ENCODE results near the gene PDX1.
"Not testable (repeated sequence)": the region's sequence is repeated elsewhere in the genome, so short reads cannot be mapped to it uniquely, and the experiment has no call there.

Gene PDX1

DNA sequence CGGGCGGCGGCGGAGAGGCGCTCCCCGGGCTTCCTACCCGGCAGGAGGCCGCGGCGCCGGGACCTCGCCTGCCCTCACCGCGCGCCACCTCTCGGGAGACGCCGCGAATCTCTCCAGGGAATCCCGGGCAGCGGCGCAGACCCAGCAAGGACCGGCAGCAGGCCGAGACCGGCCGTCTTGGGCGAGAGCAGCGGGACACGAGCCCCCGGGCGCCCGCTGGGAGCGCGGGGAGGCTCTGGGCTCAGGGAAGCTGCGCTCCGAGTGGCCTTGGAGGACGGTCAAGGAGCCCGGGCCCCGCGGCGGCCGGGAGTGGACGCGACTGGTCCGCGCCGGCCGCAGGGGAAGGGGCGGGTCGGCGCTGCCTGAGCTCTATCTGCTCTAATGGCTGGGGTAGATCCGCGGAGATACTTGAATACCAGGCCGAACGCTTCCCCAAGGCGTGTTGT is 34.6 kb downstream of the PDX1 start:
- in situ Hi-C loops (cut with HindIII; ENCODE audit: low pct_unique_long_range_greater_than_20kb, low sequenced_read_pairs) = no loop called here
- no peak for DNase-seq (ENCODE audit: low read depth in 1 of 2, low spot score in 1 of 2)

GRCh38 chr13:27955014-27955591 is 35.3 kb downstream of the PDX1 start:
- in situ Hi-C loops (cut with HindIII; ENCODE audit: low pct_unique_long_range_greater_than_20kb, low sequenced_read_pairs) = no loop called here
- TF ChIP-seq JUND (IDR thresholded peaks at IDR 0.05; ENCODE audit: low read depth) = no peak
- DNase-seq (ENCODE audit: low read depth in 1 of 2, low spot score in 1 of 2) = no peak

More for the DNA sequence above, 34.6 kb downstream of the PDX1 start:
- TF ChIP-seq JUND (IDR thresholded peaks at IDR 0.05; ENCODE audit: low read depth) = no peak

- in situ Hi-C loops (cut with HindIII; ENCODE audit: low pct_unique_long_range_greater_than_20kb, low sequenced_read_pairs) = no loop called here
- no peak for TF ChIP-seq JUND (IDR thresholded peaks at IDR 0.05; ENCODE audit: low read depth)
- peak in 1 of 2 experiments; percentile 62 for DNase-seq (ENCODE audit: low read depth in 1 of 2, low spot score in 1 of 2)
Observed at GRCh38 chr13:27956576-27957300, 36.9 kb downstream of the PDX1 start.

DNA sequence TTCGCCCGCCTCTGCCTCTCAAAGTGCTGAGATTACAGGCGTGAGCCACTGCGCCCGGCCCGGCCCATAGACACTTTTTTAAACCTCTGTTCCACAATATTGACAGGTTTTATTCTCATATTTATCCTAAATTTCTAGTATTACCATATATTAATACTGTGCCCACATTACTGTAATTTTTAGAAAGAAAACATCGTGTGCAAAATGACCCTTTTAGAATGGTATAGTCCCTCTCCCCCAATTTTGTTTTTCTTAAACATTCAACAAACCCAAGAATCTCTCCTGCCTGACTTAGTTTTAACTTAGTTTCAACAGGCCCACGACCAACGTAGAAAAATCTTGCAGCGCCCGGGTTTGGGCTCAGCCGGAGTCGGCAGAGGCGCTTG is 40.2 kb downstream of the PDX1 start:
- DNase-seq (ENCODE audit: low read depth in 1 of 2, low spot score in 1 of 2) = no peak
- no peak for TF ChIP-seq JUND (IDR thresholded peaks at IDR 0.05; ENCODE audit: low read depth)
- in situ Hi-C loops (cut with HindIII; ENCODE audit: low pct_unique_long_range_greater_than_20kb, low sequenced_read_pairs) = no loop called here

DNA sequence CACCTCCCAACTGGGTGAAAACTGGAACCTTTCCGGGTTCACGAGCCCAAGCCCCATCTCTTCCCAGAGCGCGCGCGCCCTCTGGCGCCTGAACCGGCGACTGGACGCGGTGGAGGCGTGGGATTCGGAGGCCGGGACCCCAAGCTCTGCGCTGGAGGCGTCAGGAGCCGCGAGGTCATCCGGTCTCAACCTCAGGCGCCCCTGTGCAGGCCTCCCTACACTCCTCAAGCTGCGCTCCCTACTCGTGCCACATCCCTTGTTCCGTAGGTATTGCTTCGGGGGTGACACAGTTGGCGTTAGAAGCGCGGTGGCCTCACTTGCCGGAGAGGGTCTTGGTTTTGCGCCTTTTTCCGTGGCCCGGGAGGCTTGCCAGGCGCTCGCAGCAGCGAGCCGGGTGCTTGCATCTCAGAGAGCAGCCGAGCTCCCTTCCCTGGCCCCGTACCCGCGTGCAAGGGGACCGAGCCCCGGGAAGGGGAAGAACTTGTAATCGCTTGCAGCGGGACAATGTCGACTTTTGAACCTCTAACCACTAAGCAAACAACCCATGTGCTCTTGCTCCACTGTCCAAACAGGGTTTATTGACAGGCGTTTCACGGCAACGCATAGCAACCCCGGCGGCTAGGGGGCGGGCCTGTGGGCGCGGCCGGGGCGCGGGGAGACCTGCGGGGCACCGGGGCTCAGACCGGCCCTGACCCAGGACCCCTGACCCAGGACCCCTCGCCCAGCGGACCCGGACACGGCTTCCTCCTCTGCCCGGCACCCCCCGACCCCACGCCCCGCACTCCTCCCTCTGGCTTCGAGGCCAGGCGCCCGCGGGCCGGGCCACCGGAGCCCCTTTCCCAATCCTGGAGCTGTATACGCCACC is 40.8 kb downstream of the PDX1 start:
- DNase-seq (ENCODE audit: low read depth in 1 of 2, low spot score in 1 of 2) = peak; percentile 72 to 83
- TF ChIP-seq JUND (IDR thresholded peaks at IDR 0.05; ENCODE audit: low read depth) = no peak
- in situ Hi-C loops (cut with HindIII; ENCODE audit: low pct_unique_long_range_greater_than_20kb, low sequenced_read_pairs) = no loop called here

- in situ Hi-C loops (cut with HindIII; ENCODE audit: low pct_unique_long_range_greater_than_20kb, low sequenced_read_pairs) = no loop called here
Observed at GRCh38 chr13:27961227-27962085, 41.7 kb downstream of the PDX1 start.

DNA sequence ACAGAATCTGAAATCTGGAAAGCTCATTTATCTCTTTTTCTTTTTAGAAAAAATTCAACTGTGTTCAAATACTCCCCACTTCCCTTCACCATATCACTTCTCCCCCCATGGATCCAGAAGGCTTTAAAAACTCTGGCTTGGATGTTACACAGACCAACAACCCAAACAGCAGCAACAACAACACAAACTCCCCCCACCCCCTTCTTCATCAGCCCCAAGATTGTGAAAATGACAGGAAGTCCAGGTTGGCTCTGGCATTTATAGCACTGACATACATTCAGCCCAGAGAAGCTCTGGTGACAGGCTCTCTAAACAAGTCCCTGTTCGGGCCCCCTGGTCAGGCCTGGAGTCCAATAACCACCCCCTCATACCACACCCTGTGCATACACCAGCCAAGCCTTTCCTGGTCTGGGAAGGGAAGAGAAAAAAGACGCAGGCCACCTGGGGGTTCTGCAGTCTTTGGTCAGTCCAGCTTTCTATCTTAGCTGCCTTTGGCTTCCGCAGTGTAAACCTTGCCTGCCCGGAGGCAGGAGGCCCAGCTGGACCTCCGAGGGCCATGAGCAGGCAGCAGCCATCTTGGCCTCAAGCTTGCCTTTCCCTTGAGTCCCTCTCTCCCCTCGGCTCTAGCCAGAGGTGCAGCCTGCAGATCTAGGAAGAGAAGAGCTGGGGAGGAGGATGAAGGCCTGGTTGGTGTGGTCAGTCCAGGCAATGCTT is 42.5 kb downstream of the PDX1 start:
- in situ Hi-C loops (cut with HindIII; ENCODE audit: low pct_unique_long_range_greater_than_20kb, low sequenced_read_pairs) = no loop called here
- TF ChIP-seq JUND (IDR thresholded peaks at IDR 0.05; ENCODE audit: low read depth) = no peak
- no peak for DNase-seq (ENCODE audit: low read depth in 1 of 2, low spot score in 1 of 2)

More at GRCh38 chr13:27961227-27962085, 41.7 kb downstream of the PDX1 start:
- no peak for DNase-seq (ENCODE audit: low read depth in 1 of 2, low spot score in 1 of 2)
- TF ChIP-seq JUND (IDR thresholded peaks at IDR 0.05; ENCODE audit: low read depth) = no peak

GRCh38 chr13:27962982-27963381 is 43.2 kb downstream of the PDX1 start:
- no peak for DNase-seq (ENCODE audit: low read depth in 1 of 2, low spot score in 1 of 2)
- in situ Hi-C loops (cut with HindIII; ENCODE audit: low pct_unique_long_range_greater_than_20kb, low sequenced_read_pairs) = no loop called here

DNA sequence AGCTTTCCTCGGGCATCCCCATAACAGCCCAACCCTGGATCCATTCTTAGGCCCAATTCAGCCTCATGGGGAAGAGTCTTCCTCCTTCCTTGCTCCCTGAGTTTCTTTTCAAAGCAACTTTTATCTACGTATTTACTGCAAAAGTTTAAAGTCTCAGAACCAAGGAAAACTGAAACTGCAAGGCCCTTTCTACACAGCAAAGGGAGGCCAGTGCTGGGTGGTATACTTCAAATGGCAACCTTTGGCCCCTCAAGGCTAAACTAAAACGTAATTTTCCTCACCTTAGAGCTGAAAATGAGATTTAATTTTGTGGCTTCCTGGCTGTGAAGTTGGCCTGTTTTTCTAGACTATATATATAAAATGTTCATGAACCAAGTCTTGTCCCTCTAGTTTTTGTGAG is 43.7 kb downstream of the PDX1 start:
- no peak for TF ChIP-seq JUND (IDR thresholded peaks at IDR 0.05; ENCODE audit: low read depth)

More at GRCh38 chr13:27962982-27963381, 43.2 kb downstream of the PDX1 start:
- no peak for TF ChIP-seq JUND (IDR thresholded peaks at IDR 0.05; ENCODE audit: low read depth)

DNA sequence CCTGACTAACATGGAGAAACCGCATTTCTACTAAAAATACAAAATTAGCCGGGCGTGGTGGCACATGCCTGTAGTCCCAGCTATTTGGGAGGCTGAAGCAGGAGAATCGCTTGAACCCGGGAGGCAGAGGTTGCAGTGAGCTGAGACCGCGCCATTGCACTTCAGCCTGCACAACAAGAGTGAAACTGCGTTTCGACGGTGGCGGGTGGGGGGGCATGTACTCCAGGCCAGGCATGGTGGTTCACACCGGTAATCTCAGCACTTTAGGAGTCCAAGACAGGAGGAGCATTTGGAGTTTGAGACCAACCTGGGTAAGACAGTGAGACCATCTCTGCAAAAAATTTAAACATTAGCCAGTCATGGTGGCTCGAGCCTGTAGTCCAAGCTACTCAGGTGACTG is 44.4 kb downstream of the PDX1 start:
- in situ Hi-C loops (cut with HindIII; ENCODE audit: low pct_unique_long_range_greater_than_20kb, low sequenced_read_pairs); DNase-seq (ENCODE audit: low read depth in 1 of 2, low spot score in 1 of 2): not testable (repeated sequence)

More for the DNA sequence above, 43.7 kb downstream of the PDX1 start:
- no peak for DNase-seq (ENCODE audit: low read depth in 1 of 2, low spot score in 1 of 2)
- in situ Hi-C loops (cut with HindIII; ENCODE audit: low pct_unique_long_range_greater_than_20kb, low sequenced_read_pairs) = no loop called here

GRCh38 chr13:27964741-27965323 is 45.0 kb downstream of the PDX1 start:
- in situ Hi-C loops (cut with HindIII; ENCODE audit: low pct_unique_long_range_greater_than_20kb, low sequenced_read_pairs) = no loop called here
- TF ChIP-seq JUND (IDR thresholded peaks at IDR 0.05; ENCODE audit: low read depth) = no peak
- no peak for DNase-seq (ENCODE audit: low read depth in 1 of 2, low spot score in 1 of 2)

Data from T47D (cell line).